Cardiac fibroblast (primary cell): Measurements from ENCODE around the gene TGFBRAP1.

ENCODE experiments used
- DNase-seq, 2 donors: peaks; one replicate each; pipeline versions ENCODE4 v3.0.0 to v3.0.0-alpha.2; 2010; ENCODE audit warnings: low read depth in 2 of 2
- H3K4me3 ChIP-seq, 2 donors: replicated peaks in 1 of 2; 1 replicate in 1 of 2; 2 replicates in 1 of 2; pipeline ENCODE4 v1.5.1; 2011; ENCODE audit warnings: low read depth in 2 of 2, low read length in 2 of 2, mild to moderate bottlenecking in 2 of 2, moderate library complexity in 1 of 2
- TF ChIP-seq, protein P1 (sequence below): IDR thresholded peaks from one replicate; pipeline ENCODE4 v1.5.1; 2011; ENCODE audit warnings: low read depth, mild to moderate bottlenecking, low read length, inconsistent platforms

Gene TGFBRAP1

GRCh38 chr2:105368759-105369408 is 39.3 kb upstream of the TGFBRAP1 start:
- TF ChIP-seq, protein P1, sequence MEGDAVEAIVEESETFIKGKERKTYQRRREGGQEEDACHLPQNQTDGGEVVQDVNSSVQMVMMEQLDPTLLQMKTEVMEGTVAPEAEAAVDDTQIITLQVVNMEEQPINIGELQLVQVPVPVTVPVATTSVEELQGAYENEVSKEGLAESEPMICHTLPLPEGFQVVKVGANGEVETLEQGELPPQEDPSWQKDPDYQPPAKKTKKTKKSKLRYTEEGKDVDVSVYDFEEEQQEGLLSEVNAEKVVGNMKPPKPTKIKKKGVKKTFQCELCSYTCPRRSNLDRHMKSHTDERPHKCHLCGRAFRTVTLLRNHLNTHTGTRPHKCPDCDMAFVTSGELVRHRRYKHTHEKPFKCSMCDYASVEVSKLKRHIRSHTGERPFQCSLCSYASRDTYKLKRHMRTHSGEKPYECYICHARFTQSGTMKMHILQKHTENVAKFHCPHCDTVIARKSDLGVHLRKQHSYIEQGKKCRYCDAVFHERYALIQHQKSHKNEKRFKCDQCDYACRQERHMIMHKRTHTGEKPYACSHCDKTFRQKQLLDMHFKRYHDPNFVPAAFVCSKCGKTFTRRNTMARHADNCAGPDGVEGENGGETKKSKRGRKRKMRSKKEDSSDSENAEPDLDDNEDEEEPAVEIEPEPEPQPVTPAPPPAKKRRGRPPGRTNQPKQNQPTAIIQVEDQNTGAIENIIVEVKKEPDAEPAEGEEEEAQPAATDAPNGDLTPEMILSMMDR, result no peak
- DNase-seq, result no peak
- H3K4me3 ChIP-seq, result no peak overlapping the region

GRCh38 chr2:105365206-105365605 is 35.7 kb upstream of the TGFBRAP1 start:
- TF ChIP-seq, protein P1, result no peak
- no peak overlapping the region for H3K4me3 ChIP-seq
- no peak for DNase-seq

DNA sequence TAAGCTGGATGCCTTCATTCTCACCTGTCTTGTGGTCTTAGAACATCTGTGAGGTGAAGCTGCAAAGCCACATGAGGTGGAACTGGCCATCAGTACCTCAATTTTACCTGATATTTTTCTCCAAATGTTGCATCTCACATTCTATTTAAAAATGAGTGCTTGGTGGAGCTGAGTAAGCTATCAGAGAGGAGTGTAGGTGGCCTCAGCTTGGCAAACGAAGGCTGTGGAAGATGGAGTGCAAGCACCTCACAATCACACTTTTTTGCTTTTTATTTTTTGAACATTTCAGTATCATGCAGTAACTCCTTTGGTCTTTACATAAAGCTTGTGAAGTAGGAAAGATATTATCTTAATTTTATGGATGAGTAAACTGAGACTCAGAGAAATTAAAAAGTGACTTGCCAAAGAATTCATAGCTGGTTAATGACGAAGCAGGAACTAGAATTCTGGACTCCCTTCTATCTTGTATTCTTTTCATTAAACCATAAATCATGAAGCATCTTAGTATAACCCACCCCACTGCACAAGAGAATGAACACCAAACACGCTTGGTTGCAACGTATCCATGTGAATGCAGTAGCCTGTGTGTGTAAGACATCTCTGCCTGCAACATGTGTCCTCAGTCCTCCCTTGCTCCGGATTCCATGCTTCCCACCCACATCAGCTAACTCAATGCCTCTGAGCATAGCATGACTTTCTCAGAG is 35.1 kb upstream of the TGFBRAP1 start:
- no peak overlapping the region for H3K4me3 ChIP-seq
- TF ChIP-seq, protein P1, result no peak
- DNase-seq, result no peak

DNA sequence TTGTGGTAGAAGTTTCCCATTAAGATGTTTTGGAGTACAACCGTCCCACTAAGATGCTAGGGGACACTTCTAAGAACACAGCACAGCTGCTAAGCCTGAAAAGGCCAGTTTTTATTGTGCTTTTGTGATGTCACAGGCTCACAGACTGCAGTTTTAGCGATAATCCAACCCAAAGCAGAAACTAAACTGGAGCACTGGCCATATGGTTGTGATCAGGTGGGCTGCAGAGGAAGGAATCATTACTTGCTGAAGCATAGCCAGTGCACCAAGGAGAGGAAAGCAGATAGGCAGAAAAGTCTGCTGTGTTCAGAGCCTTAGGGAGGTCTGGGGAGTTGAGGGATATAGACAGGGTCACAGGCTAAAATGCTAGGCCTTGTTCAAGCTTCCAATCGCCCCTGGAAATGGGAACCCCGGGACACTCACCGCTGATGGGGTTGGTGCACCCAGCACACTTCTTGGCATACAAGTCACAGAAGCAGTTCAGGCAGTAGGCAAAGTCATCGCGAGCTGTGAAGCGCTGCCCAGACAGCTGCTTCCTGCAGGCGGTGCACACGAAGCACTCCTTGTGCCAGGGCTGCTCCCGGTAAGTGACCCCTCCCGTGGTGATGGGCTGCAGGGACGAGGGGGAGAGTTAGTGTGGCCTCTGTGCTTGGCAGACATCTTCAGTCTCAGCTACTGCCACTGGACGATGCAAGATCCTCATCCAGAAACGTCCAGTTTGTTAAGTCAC is 33.5 kb upstream of the TGFBRAP1 start:
- H3K4me3 ChIP-seq, result no peak overlapping the region
- DNase-seq, result no peak
- TF ChIP-seq, protein P1, result no peak

- no peak for DNase-seq
- TF ChIP-seq, protein P1, result no peak
Measured at GRCh38 chr2:105361102-105361889, 31.8 kb upstream of the TGFBRAP1 start.

DNA sequence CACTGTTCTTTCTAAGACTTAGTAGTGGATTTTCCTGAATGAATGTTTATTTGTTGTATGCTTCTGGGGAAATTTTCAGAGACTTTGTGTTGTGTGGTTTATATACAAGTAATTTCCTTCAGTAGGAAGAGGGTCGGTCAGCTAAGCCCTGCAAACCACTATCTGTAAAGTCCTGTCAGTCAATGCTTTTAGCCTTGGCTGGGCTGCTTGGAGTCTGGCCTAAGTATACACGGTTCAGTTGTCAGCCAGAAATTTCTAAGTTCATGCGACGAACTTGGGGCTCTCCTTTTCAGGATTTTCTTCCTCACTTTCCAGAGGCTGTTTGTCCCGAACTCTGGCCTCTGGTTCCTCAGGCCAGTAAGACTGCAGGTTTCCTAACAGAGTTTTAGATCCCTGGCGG is 29.1 kb upstream of the TGFBRAP1 start:
- H3K4me3 ChIP-seq, result no peak overlapping the region
- TF ChIP-seq, protein P1, result no peak
- DNase-seq, result no peak

More at GRCh38 chr2:105361102-105361889, 31.8 kb upstream of the TGFBRAP1 start:
- H3K4me3 ChIP-seq, result no peak overlapping the region
